Caco-2 (cell line): ENCODE measurements around the gene TMPRSS11A. TPM values are rescaled to one million over a fixed set of nuclear protein-coding genes. Genes with fewer than 3 reads are reported as not detected.

Experiments
- BruUV-seq: library from RNA; stranded (reverse); fragments of 400-500 nt; replicated peaks from 2 replicates; lab custom pipeline; 2021; lab: Mats Ljungman, UMichigan
- CTCF ChIA-PET: fragments of 300-600 bp; sonication (Branson Sonifier 250); formaldehyde crosslinking; loops from one replicate; lab custom pipeline; 2022; ENCODE audit warnings: antibody characterized with exemption; lab: Charles Lee
- POLR2A ChIA-PET: fragments of 300-600 bp; sonication (Branson Sonifier 250); formaldehyde crosslinking; loops from one replicate; lab custom pipeline; 2022; ENCODE audit warnings: antibody characterized with exemption; lab: Charles Lee
- DNase-seq, 2 experiments: peaks; one replicate each; pipeline versions ENCODE4 v3.0.0 to v3.0.0-alpha.2; 2020 to 2022
- H3K27me3 ChIP-seq: replicated peaks from 2 replicates; pipeline ENCODE4 v1.6.0; 2011; ENCODE audit warnings: low read length; ENCODE audit not compliant: control insufficient read depth, insufficient read depth
- H3K36me3 ChIP-seq: 2 replicates; pipeline ENCODE4 v1.5.1; 2011; ENCODE audit warnings: low read length; ENCODE audit not compliant: control insufficient read depth, insufficient read depth
- H3K4me1 ChIP-seq: fragments of 250-450 bp; sonication (Bioruptor Pico); 2 replicates; pipeline ENCODE4 v1.5.1; 2020; ENCODE audit warnings: mild to moderate bottlenecking
- H3K4me3 ChIP-seq: 2 replicates; pipeline ENCODE4 v1.5.1; 2011; ENCODE audit warnings: low read depth, mild to moderate bottlenecking, control low read depth, low read length
- H3K9me3 ChIP-seq: fragments of 250-450 bp; sonication (Bioruptor Pico); 2 replicates; pipeline ENCODE4 v1.5.1; 2020; ENCODE audit warnings: mild to moderate bottlenecking, moderate library complexity
- H3K27ac Mint-ChIP-seq: one replicate; pipeline ENCODE4 v1.8.0; 2022; ENCODE audit warnings: mixed read lengths; ENCODE audit not compliant: unreplicated experiment
- H3K27me3 Mint-ChIP-seq: one replicate; pipeline ENCODE4 v1.8.0; 2022; ENCODE audit warnings: mixed read lengths; ENCODE audit not compliant: insufficient read depth, unreplicated experiment
- H3K36me3 Mint-ChIP-seq: one replicate; pipeline ENCODE4 v1.8.0; 2022; ENCODE audit warnings: mild to moderate bottlenecking, mixed read lengths; ENCODE audit not compliant: insufficient read depth, unreplicated experiment
- H3K4me1 Mint-ChIP-seq: one replicate; pipeline ENCODE4 v1.8.0; 2022; ENCODE audit warnings: low read depth, mixed read lengths; ENCODE audit not compliant: unreplicated experiment
- H3K4me3 Mint-ChIP-seq: one replicate; pipeline ENCODE4 v1.8.0; 2022; ENCODE audit warnings: mild to moderate bottlenecking, moderate library complexity, mixed read lengths; ENCODE audit not compliant: unreplicated experiment
- H3K9me3 Mint-ChIP-seq: one replicate; pipeline ENCODE4 v1.8.0; 2022; ENCODE audit warnings: mixed read lengths; ENCODE audit not compliant: unreplicated experiment
- intact Hi-C: fragments of 100-400 bp; cut with micrococcal nuclease; formaldehyde crosslinking; loops from one replicate; pipeline ENCODE4 v1.10.0; 2022; ENCODE audit not compliant: unreplicated experiment
- total RNA-seq: library from RNA; stranded (reverse); gene quantifications from 2 replicates; pipeline ENCODE4 v1.2.3, GENCODE V29; 2022
- TF ChIP-seq, protein P1 (sequence below), 2 experiments: fragments of 200-600 bp in 1 of 2; IDR thresholded peaks; 1 replicate in 1 of 2; 2 replicates in 1 of 2; pipeline versions ENCODE4 v1.5.1 to v1.8.0; 2011 to 2022; ENCODE audit warnings: antibody characterized with exemption in 1 of 2, control low read depth in 1 of 2, inconsistent platforms in 1 of 2, low read depth in 1 of 2, low read length in 1 of 2, mild to moderate bottlenecking in 1 of 2, moderate library complexity in 1 of 2; ENCODE audit not compliant: insufficient read depth in 1 of 2, severe bottlenecking in 1 of 2, unreplicated experiment in 1 of 2

Gene TMPRSS11A
- total RNA-seq, 1 experiment from 2014 or later, result not detected

- BruUV-seq, result no TSS peak
- Mint-ChIP-seq H3K4me1 (no peaks in the 10 kb centered on the region), H3K4me3 (no peak overlapping the region), H3K27me3 (peaks cover 6% of the 10 kb centered on the region), H3K27ac (no peak overlapping the region), H3K9me3 (no peaks in the 10 kb centered on the region), H3K36me3 (no peaks in the 10 kb centered on the region)
- DNase-seq, result no peak
- TF ChIP-seq, protein P1, sequence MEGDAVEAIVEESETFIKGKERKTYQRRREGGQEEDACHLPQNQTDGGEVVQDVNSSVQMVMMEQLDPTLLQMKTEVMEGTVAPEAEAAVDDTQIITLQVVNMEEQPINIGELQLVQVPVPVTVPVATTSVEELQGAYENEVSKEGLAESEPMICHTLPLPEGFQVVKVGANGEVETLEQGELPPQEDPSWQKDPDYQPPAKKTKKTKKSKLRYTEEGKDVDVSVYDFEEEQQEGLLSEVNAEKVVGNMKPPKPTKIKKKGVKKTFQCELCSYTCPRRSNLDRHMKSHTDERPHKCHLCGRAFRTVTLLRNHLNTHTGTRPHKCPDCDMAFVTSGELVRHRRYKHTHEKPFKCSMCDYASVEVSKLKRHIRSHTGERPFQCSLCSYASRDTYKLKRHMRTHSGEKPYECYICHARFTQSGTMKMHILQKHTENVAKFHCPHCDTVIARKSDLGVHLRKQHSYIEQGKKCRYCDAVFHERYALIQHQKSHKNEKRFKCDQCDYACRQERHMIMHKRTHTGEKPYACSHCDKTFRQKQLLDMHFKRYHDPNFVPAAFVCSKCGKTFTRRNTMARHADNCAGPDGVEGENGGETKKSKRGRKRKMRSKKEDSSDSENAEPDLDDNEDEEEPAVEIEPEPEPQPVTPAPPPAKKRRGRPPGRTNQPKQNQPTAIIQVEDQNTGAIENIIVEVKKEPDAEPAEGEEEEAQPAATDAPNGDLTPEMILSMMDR (IDR thresholded peaks at IDR 0.05; ENCODE audit: insufficient read depth in 1 of 2, low read depth in 1 of 2, low read length in 1 of 2, severe bottlenecking in 1 of 2, unreplicated experiment in 1 of 2), result no peak
- POLR2A ChIA-PET, result no interaction called here
- Histone ChIP-seq H3K4me1 (no peaks in the 10 kb centered on the region), H3K27me3 (no peaks in the 10 kb centered on the region), H3K36me3 (no peaks in the 10 kb centered on the region), H3K4me3 (no peak overlapping the region), H3K9me3 (no peaks in the 10 kb centered on the region)
- intact Hi-C loops, result loop anchor here (5.0 kb wide), 2 partner anchors 118 to 308 kb away; no protein-coding TSS in a partner anchor
- CTCF ChIA-PET, result no interaction called here
These were observed 93.6 kb downstream of the TMPRSS11A start for GRCh38 chr4:67869580-67870190.

- no peaks in the 10 kb centered on the region for H3K27me3 ChIP-seq
- no peak for DNase-seq
- CTCF ChIA-PET, result no interaction called here
- no peak overlapping the region for H3K4me3 Mint-ChIP-seq
- H3K4me1 Mint-ChIP-seq, result no peaks in the 10 kb centered on the region
- intact Hi-C loops, result no loop called here
- H3K9me3 ChIP-seq, result no peaks in the 10 kb centered on the region
- no peaks in the 10 kb centered on the region for H3K9me3 Mint-ChIP-seq
- TF ChIP-seq, protein P1 (IDR thresholded peaks at IDR 0.05; ENCODE audit: insufficient read depth in 1 of 2, low read depth in 1 of 2, low read length in 1 of 2, severe bottlenecking in 1 of 2, unreplicated experiment in 1 of 2), result no peak
- no TSS peak for BruUV-seq
- POLR2A ChIA-PET, result no interaction called here
- H3K4me1 ChIP-seq, result no peaks in the 10 kb centered on the region
- no peaks in the 10 kb centered on the region for H3K36me3 ChIP-seq
- no peak overlapping the region for H3K4me3 ChIP-seq
- H3K27me3 Mint-ChIP-seq, result peaks cover 10% of the 10 kb centered on the region
- no peaks in the 10 kb centered on the region for H3K36me3 Mint-ChIP-seq
- no peak overlapping the region for H3K27ac Mint-ChIP-seq
These were observed 101.8 kb downstream of the TMPRSS11A start for GRCh38 chr4:67861513-67861912.

Other genes with a start within 250 kb of the TMPRSS11A start
- not detected in 2 replicates for gene GNRHR, start 209.1 kb downstream of the TMPRSS11A start, total RNA-seq
- not detected in 2 replicates for gene TMPRSS11D, start 79.5 kb downstream of the TMPRSS11A start, total RNA-seq
- gene TMPRSS11F, start 166.4 kb upstream of the TMPRSS11A start, total RNA-seq, result not detected in 2 replicates